PC-3 (cell line): ENCODE data around the gene NRSN1. TPM values are rescaled to one million over a fixed set of nuclear protein-coding genes. Genes with fewer than 3 reads are reported as not detected.

Experiments used
- ATAC-seq: fragments of 200-7000 bp; cut with Tn5 transposase; 2 replicates; pipeline ENCODE4 v1.9.1; 2020; ENCODE audit warnings: mild to moderate bottlenecking, moderate library complexity
- BruUV-seq: library from RNA; stranded (reverse); fragments of 400-500 nt; replicated peaks from 2 replicates; lab custom pipeline; 2021; lab: Mats Ljungman, UMichigan
- CTCF ChIA-PET: fragments of 300-600 bp; sonication (Branson Sonifier 250); formaldehyde crosslinking; loops from one replicate; lab custom pipeline; 2022; ENCODE audit warnings: antibody characterized with exemption; lab: Charles Lee
- POLR2A ChIA-PET: fragments of 300-600 bp; sonication (Branson Sonifier 250); formaldehyde crosslinking; loops from one replicate; lab custom pipeline; 2022; ENCODE audit warnings: antibody characterized with exemption; ENCODE audit not compliant: unreplicated experiment; lab: Charles Lee
- DNase-seq: peaks from one replicate; pipeline ENCODE4 v3.0.0-alpha.2; 2015
- H2AFZ ChIP-seq: fragments of 300-600 bp; sonication (generic); 2 replicates; pipeline ENCODE4 v1.6.0; 2016; ENCODE audit warnings: antibody characterized with exemption, low read length
- H3F3A ChIP-seq: fragments of 300-600 bp; sonication (generic); one replicate; pipeline ENCODE4 v1.6.0; 2017; ENCODE audit warnings: antibody characterized with exemption, low read length, control low read depth, mild to moderate bottlenecking; ENCODE audit not compliant: unreplicated experiment
- H3K27ac ChIP-seq: fragments of 300-600 bp; sonication (generic); 2 replicates; pipeline ENCODE4 v1.5.1; 2016; ENCODE audit warnings: mild to moderate bottlenecking, low read length
- H3K27me3 ChIP-seq: fragments of 300-600 bp; sonication (generic); 2 replicates; pipeline ENCODE4 v1.6.1; 2016; ENCODE audit warnings: low read length, mixed read lengths
- H3K36me3 ChIP-seq: fragments of 300-600 bp; sonication (generic); 2 replicates; pipeline ENCODE4 v1.6.1; 2016; ENCODE audit warnings: low read depth, mixed run types, low read length, mixed read lengths
- H3K4me1 ChIP-seq: fragments of 300-600 bp; sonication (generic); 2 replicates; pipeline ENCODE4 v1.5.1; 2016; ENCODE audit warnings: low read length; ENCODE audit not compliant: insufficient read depth
- H3K4me2 ChIP-seq: fragments of 300-600 bp; sonication (generic); 2 replicates; pipeline ENCODE4 v1.6.0; 2016; ENCODE audit warnings: low read length
- H3K4me3 ChIP-seq: fragments of 300-600 bp; sonication (generic); 2 replicates; pipeline ENCODE4 v1.5.1; 2016; ENCODE audit warnings: mild to moderate bottlenecking, low read length, mixed read lengths
- H3K79me2 ChIP-seq: fragments of 300-600 bp; sonication (generic); 2 replicates; pipeline ENCODE4 v1.6.1; 2017; ENCODE audit warnings: low read length, mixed read lengths
- H3K9ac ChIP-seq: fragments of 300-600 bp; sonication (generic); 2 replicates; pipeline ENCODE4 v1.6.0; 2016; ENCODE audit warnings: mild to moderate bottlenecking, low read length
- H3K9me2 ChIP-seq: fragments of 300-600 bp; sonication (generic); replicated peaks from 2 replicates; pipeline ENCODE4 v1.6.1; 2016; ENCODE audit warnings: mixed run types, low read length, mixed read lengths
- H3K9me3 ChIP-seq: fragments of 300-600 bp; sonication (generic); 2 replicates; pipeline ENCODE4 v1.6.1; 2016; ENCODE audit warnings: low read length, mixed read lengths
- H4K20me1 ChIP-seq: fragments of 300-600 bp; sonication (generic); 2 replicates; pipeline ENCODE4 v1.6.1; 2016; ENCODE audit warnings: low read length, mixed read lengths
- CTCF ChIP-seq: fragments of 300-600 bp; sonication (generic); conservative IDR thresholded peaks from 2 replicates; pipeline ENCODE4 v1.5.1; 2017; ENCODE audit warnings: antibody characterized with exemption, low read depth, mild to moderate bottlenecking, low read length
- EZH2 ChIP-seq: fragments of 300-600 bp; sonication (generic); IDR thresholded peaks from one replicate; pipeline ENCODE4 v1.6.1; 2017; ENCODE audit warnings: antibody characterized with exemption, mild to moderate bottlenecking, low read length; ENCODE audit not compliant: unreplicated experiment
- EZH2phosphoT487 ChIP-seq: fragments of 300-600 bp; sonication (generic); IDR thresholded peaks from 2 replicates; pipeline ENCODE4 v1.6.1; 2018; ENCODE audit warnings: mild to moderate bottlenecking, antibody characterized with exemption, low read length, borderline replicate concordance
- intact Hi-C: fragments of 100-400 bp; cut with micrococcal nuclease; formaldehyde crosslinking; loops from 2 replicates; pipeline ENCODE4 v1.9.0; 2023
- total RNA-seq: library from RNA; depleted of rRNA; stranded (reverse); fragments of >200 nt; gene quantifications from 2 replicates; pipeline ENCODE4 v1.2.3, GENCODE V29; 2014

NRSN1 gene
- total RNA-seq, 1 experiment from 2014 or later: not detected

- DNase-seq: no peak
- Histone ChIP-seq H3K9ac (no peak overlapping the region), H3K79me2 (no peaks in the 10 kb centered on the region), H3K36me3 (no peaks in the 10 kb centered on the region), H3K27me3 (peaks cover 83% of the 10 kb centered on the region), H2AFZ (no peak overlapping the region), H3K4me3 (no peak overlapping the region), H3K9me2 (no peaks in the 10 kb centered on the region), H3F3A (no peaks in the 10 kb centered on the region), H4K20me1 (no peaks in the 10 kb centered on the region), H3K4me2 (no peak overlapping the region), H3K9me3 (no peaks in the 10 kb centered on the region), H3K4me1 (no peaks in the 10 kb centered on the region), H3K27ac (no peak overlapping the region)
- no peak for TF ChIP-seq EZH2
- POLR2A ChIA-PET: no interaction called here
- intact Hi-C loops: no loop called here
- no TSS peak for BruUV-seq
- CTCF ChIA-PET: no interaction called here
- ATAC-seq: no peak
These were observed 25.3 kb upstream of the NRSN1 start for GRCh38 chr6:24100770-24101155.

DNA sequence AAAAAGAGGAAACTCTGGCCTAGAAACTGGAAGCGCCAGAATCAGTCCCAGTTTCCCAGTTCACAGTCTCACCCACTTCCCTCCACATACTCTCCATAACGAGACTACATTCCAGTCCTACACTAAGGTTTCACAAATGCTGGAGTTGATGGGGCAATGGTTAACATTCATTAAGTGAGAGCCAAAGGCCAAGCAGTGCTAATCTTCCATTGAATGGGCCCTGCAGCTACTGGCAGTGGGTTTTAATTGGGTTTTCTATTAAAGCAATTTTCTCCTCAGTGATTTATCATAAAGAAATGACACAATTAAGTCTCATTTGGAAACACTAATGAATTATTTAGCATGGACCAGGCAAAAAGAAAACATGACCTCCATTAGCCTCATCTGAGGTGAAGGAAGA, 20.8 kb upstream of the NRSN1 start:
- no peaks in the 10 kb centered on the region for H3F3A ChIP-seq
- no peak overlapping the region for H2AFZ ChIP-seq
- CTCF ChIA-PET: no interaction called here

GRCh38 chr6:24106291-24106690, 19.7 kb upstream of the NRSN1 start:
- no peak for ATAC-seq
- POLR2A ChIA-PET: no interaction called here
- Histone ChIP-seq H3K9ac (no peak overlapping the region), H3K4me3 (no peak overlapping the region), H3K27me3 (peaks cover 67% of the 10 kb centered on the region), H3K36me3 (no peaks in the 10 kb centered on the region), H3F3A (no peaks in the 10 kb centered on the region), H3K9me2 (no peaks in the 10 kb centered on the region), H3K4me1 (no peaks in the 10 kb centered on the region), H3K79me2 (no peaks in the 10 kb centered on the region), H2AFZ (no peak overlapping the region), H3K27ac (no peak overlapping the region), H3K9me3 (no peaks in the 10 kb centered on the region), H4K20me1 (no peaks in the 10 kb centered on the region), H3K4me2 (no peak overlapping the region)
- DNase-seq: no peak
- TF ChIP-seq CTCF: no peak
- TF ChIP-seq EZH2: no peak
- TF ChIP-seq EZH2phosphoT487: no peak
- no TSS peak for BruUV-seq
- CTCF ChIA-PET: no interaction called here
- intact Hi-C loops: no loop called here

More for the DNA sequence above, 20.8 kb upstream of the NRSN1 start:
- H3K9me3 ChIP-seq: no peaks in the 10 kb centered on the region
- H3K4me2 ChIP-seq: no peak overlapping the region
- POLR2A ChIA-PET: no interaction called here
- intact Hi-C loops: no loop called here
- H3K9ac ChIP-seq: no peak overlapping the region
- peaks cover 70% of the 10 kb centered on the region for H3K27me3 ChIP-seq
- no peaks in the 10 kb centered on the region for H3K4me1 ChIP-seq
- H3K36me3 ChIP-seq: no peaks in the 10 kb centered on the region
- DNase-seq: no peak
- no peak for ATAC-seq
- H4K20me1 ChIP-seq: no peaks in the 10 kb centered on the region
- no peaks in the 10 kb centered on the region for H3K79me2 ChIP-seq
- TF ChIP-seq EZH2phosphoT487: no peak
- TF ChIP-seq EZH2: no peak
- no peak for TF ChIP-seq CTCF
- BruUV-seq: no TSS peak
- H3K27ac ChIP-seq: no peak overlapping the region
- no peak overlapping the region for H3K4me3 ChIP-seq
- H3K9me2 ChIP-seq: no peaks in the 10 kb centered on the region
